Effector CD8-positive, alpha-beta T cell (primary cell): Measurements from ENCODE around the gene DAZAP2.
"Not testable (repeated sequence)": the region's sequence is repeated elsewhere in the genome, so short reads cannot be mapped to it uniquely, and the experiment has no call there.

Experiments used
- DNase-seq: peaks from one replicate; lab custom pipeline; 2025; lab: John Stamatoyannopoulos, UW

The DAZAP2 gene

GRCh38 chr12:51217133-51217967 is 21.3 kb upstream of the DAZAP2 start:
- peak; percentile 46 for DNase-seq

GRCh38 chr12:51217968-51218606 is 20.5 kb upstream of the DAZAP2 start, which contains the start of gene POU6F1:
Gene POU6F1, minus strand, starts transcription at chr12:51218062. Its CDS starts 11,226 bp downstream, at chr12:51206836.
- peak; percentile 58 for DNase-seq

- no peak for DNase-seq
Measured at GRCh38 chr12:51218607-51219161, 19.9 kb upstream of the DAZAP2 start.

DNA sequence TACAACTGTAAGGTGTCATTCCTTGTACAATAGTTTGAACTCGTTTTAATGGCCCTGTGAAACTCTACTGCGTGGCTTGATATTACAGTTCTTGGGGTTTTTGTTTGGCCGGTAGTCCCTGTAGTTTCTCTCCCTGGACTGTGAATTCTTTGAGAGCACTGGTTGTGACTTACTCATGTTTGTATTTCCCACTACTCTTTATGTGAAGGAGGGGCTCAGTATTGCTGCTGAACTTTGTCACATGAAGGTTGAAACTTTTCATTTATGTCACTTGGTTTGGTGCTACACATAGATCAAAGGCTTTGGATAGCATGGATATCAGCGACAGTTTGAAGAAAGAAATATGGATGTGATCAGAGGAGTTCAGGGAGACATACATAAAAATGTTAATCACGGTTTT is 19.3 kb upstream of the DAZAP2 start:
- no peak for DNase-seq

GRCh38 chr12:51219857-51220256 is 18.8 kb upstream of the DAZAP2 start:
- DNase-seq, result not testable (repeated sequence)

- no peak for DNase-seq
Measured at GRCh38 chr12:51222461-51222860, 16.2 kb upstream of the DAZAP2 start.

GRCh38 chr12:51224625-51225024 is 14.0 kb upstream of the DAZAP2 start:
- DNase-seq, result no peak

DNA sequence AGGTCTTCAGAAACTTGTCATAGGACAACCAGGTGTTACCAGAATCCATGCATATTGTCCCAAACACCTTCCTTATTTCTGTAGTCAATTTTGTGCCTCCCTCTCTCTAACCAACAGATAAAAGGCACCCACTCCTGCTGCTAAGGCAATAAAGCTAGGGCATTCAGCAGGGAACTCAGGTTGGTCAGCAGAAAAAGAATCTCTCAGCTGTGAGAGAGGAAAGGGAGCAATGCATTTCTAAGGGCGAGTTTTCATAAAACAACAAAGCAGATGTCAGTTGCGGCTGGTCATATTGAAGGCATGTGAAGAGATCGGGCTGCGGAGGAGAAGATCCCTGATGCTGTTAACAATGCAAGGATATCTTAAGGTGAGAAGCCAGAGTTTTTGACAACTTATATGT is 13.4 kb upstream of the DAZAP2 start:
- DNase-seq, result no peak

- DNase-seq, result no peak
Measured at GRCh38 chr12:51225771-51226170, 12.9 kb upstream of the DAZAP2 start.

- not testable (repeated sequence) for DNase-seq
Measured at GRCh38 chr12:51227112-51227511, 11.5 kb upstream of the DAZAP2 start.

DNA sequence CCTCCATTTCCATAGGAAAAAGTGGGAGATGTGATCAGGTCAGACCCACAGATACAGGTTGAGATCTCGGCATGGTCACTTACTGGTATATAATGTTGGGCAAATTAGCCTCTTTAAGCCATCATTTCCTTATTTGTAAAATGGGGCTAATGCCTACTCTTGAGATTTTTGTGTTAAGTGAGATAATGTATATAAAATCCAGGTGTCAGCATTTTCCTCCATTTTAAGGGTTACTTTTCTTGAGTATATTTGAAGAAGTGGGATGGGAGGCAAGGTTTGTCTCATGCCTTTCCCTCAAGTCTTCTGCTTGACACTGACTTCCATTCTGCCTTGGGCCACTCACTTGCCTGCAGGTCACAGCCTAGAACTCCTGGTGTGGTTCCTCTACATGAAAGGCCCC is 10.7 kb upstream of the DAZAP2 start:
- DNase-seq, result no peak

DNA sequence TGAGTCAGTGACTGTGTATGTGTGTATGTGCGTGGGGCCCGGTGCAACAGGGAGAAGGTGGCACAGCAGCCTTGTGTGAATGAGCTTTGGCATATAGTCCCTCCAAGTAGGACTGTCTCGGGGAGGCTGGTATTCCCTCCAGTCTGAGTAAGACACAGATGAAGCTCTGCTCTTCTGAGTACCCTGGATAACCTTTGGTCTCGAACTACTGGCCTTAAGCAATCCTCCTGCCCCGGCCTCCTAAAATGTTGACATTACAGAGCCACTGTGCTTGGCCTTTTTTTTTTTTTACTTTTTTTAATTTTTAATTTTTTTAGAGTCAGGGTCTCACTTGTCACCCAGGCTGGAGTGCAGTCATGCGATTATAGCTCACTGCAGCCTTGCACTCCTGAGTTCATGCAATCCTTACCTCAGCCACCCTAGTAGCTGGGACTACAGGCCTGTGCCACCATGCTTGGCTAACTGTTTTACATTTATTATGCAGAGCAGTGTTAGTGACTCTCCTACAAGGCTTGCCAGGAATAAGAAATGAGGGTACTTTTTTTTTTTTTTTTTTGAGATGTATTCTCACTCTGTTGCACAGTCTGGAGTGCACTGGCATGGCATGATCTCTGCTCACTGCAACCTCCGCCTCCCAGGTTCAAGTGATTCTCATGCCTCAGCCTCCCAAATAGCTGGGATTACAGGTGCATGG is 9.4 kb upstream of the DAZAP2 start:
- no peak for DNase-seq

DNA sequence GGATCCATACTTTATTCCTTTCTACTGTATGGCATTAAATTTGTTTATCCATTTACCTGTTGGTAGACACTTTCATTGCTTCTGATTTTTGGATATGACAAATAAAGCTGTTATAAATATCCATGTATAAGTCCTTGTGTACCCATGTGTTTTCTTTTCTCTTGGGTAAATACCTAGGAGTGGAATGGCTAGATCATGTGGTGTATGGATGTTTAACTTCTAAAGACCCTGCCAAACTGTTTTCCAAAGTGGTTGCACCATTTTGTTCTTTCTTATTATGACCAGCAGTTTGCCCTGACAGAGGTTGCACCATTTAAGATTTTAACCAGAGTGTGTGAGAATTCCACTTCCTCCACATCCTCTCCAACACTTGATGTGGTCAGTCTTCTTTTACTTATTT is 6.0 kb upstream of the DAZAP2 start:
- DNase-seq, result no peak

DNA sequence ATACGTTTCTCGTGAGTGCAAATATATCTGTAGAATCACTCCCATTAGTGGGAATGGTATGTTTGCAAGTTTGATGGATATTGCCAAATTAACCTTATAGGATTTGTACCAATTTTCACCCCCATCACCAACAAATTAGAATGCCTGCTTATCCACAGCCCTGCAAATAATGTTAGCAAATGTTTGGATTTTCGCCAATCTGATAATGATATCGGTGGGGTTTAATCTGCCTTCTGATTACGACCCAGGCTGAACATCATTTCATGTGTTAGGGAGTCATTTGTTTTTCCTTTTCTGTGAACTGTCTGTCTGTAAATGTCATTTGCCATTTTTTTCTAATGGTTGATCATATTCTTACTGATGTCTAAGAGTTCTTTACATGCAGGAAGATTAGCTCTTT is 4.1 kb upstream of the DAZAP2 start:
- no peak for DNase-seq

GRCh38 chr12:51238037-51238509 is 553 bp upstream of the DAZAP2 start:
- DNase-seq, result peak; percentile 31

DNA sequence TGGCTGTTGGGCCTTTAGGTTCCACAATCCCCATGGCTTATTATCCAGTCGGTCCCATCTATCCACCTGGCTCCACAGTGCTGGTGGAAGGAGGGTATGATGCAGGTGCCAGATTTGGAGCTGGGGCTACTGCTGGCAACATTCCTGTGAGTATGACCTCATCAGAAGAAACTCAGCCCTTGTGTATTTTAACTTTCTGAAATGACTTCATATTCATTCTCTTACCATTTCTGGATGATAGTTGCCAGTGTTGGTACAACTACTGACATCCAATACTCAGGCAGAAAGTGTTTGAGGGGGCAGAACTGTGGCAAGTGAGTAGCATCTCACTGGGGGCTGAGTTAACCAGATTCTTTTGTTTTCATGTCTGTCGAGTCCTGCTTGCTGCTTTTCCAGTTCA is 2.3 kb downstream of the DAZAP2 start:
- no peak for DNase-seq

GRCh38 chr12:51242120-51242519 is 3.5 kb downstream of the DAZAP2 start:
- DNase-seq, result no peak

DNA sequence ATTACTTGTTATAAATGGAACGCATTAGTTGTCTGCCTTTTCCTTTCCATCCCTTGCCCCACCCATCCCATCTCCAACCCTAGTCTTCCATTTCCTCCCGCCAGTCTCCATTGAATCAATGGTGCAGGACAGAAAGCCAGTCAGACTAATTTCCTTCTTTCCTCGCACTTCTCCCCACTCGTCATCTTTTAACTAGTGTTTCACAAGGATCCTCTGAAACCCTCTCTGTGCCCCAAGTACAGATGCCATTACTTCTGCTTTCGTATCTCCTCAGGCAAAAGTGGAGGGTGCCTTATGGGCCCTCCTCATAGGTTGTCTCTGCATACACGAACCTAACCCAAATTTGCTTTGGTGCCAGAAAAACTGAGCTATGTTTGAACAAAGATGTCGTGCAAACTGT is 4.2 kb downstream of the DAZAP2 start:
- DNase-seq, result no peak

- DNase-seq, result no peak
Measured at GRCh38 chr12:51244269-51244668, 5.6 kb downstream of the DAZAP2 start.

DNA sequence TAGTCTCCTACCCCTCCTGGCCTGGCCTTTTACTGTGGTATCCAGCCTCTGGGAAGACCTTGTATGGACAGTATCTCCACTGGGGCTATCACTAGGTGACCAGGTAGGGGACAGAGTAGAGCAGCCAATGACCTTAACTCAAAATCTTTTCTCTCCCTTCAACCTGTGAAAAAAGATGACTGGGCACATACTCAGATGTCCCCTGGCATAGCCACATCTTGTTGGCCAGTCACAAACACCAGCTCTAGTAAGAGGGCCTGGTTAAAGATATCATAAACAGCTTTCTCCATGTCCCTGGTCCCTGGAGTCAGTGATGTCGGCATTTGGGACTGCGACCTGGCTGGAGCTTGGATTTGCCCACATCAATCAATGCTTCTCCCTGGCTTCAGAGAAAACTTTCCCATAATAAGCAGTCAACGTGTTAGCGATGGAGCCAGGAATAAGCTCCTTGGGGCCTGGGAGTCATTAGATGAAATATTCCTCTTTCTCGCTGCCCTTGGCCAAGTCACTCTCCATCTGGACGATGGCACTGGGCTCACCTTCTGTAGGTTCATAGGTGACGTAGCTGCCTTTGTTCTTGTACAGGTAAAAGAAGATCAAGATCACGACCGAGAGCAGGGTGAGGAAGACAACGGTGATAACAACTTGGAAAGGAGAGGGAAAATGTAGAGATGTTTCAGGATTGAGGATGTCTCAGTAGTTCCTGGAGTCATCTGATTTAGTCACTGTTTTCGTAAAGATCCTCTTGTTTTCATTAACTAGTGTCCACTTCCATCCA is 7.0 kb downstream of the DAZAP2 start:
- DNase-seq, result no peak

DNA sequence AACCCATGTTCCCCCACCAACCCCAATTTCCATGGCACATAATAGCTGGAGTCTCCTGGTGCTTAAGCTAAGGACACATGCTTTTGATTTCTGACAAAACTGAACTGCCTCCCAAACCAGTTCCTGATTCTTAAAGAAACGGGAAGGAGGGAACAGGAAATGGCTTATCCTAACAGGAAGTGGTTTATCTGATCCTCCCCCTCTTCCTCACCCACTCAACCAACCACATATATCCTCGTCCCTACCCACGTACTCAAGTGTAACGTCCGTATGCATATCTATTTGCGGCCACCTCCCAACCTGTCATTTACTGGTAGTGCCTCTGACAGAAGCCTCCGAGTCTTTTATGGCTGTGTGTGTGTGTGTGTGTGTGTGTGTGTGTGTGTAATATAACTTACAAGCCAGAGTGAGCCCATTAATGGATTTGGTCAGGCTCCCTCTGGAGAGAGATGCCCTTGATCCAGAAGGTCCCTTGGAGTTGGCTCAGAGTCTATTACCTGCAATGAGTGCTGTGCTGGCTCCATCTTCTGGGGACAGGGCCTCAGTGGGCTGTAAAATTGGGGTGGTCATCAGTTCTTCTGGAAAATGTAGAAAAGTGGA is 7.7 kb downstream of the DAZAP2 start:
- no peak for DNase-seq
